ENCODE measurements around the gene SFTA2.
"Not testable (repeated sequence)": the region's sequence is repeated elsewhere in the genome, so short reads cannot be mapped to it uniquely, and the experiment has no call there.

The SFTA2 gene

DNA sequence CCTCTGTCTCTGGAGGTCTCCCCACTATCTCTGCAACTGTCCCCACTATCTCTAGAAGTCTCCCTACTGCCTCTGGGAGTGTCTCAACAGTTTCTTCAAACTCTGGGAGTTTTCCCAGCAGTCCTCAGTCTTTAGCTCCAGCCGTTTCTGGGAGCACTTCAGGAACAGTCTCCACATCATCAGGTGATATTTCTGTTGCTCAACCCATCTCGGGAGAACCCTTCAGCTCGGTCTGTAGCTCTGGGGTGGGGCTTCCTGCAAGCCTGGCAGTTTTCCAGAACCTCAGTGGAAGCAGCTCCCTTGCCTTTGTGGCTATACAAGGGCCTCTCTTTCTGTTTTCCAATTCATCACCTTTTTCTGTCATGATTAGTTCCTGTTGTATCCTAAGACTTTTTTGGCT lies 3.0 kb upstream of the SFTA2 start:
- Histone ChIP-seq H3K9me3 (no peaks in the 10 kb centered on the region), H3K27ac (no peak overlapping the region), H3K4me1 (ENCODE audit: control insufficient read depth in 1 of 2, insufficient read depth in 1 of 2, low read depth in 1 of 2, low read length in 1 of 2) (no peaks in the 10 kb centered on the region), H3K36me3 (no peaks in the 10 kb centered on the region), H3K4me3 (ENCODE audit: low read depth in 1 of 2, low read length in 1 of 2) (no peak overlapping the region), H3K27me3 (peaks cover 37% of the 10 kb centered on the region)
- TF ChIP-seq, protein P1, sequence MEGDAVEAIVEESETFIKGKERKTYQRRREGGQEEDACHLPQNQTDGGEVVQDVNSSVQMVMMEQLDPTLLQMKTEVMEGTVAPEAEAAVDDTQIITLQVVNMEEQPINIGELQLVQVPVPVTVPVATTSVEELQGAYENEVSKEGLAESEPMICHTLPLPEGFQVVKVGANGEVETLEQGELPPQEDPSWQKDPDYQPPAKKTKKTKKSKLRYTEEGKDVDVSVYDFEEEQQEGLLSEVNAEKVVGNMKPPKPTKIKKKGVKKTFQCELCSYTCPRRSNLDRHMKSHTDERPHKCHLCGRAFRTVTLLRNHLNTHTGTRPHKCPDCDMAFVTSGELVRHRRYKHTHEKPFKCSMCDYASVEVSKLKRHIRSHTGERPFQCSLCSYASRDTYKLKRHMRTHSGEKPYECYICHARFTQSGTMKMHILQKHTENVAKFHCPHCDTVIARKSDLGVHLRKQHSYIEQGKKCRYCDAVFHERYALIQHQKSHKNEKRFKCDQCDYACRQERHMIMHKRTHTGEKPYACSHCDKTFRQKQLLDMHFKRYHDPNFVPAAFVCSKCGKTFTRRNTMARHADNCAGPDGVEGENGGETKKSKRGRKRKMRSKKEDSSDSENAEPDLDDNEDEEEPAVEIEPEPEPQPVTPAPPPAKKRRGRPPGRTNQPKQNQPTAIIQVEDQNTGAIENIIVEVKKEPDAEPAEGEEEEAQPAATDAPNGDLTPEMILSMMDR (IDR thresholded peaks at IDR 0.05) = no peak

DNA sequence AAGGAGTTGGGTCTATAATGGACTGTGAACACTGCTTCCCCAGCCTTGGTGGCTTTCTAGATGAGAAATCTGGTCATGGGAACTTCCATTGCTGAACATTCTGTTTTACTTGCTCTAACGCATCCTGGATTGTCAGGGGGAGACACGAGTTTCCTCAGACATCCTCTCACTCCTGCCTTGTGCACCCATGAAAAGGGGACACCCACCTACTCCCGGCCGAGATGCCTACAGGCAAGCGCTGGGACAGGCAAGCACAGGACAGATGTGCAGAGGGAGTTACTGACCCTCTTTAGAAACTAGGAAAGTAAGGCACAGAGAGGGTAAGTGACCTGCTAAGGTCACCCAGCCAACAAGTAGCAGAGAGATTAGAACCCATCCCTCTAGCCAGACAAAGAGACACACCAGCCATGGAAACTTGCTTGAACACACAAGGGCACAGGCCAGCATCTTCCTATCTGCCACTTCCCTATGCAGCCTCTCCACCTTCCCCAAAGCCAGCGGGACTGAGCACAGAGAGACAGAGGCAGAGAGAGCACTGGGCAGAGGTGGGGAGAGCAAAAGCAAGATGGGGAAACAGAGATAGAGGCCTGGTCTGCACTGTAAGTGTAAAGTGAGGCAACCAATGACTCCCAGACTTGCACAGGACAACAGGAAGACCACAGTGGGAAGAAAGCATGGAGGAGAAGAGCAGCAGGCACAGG lies 845 bp upstream of the SFTA2 start:
- TF ChIP-seq, protein P1 (IDR thresholded peaks at IDR 0.05) = no peak
- Histone ChIP-seq H3K36me3 (no peaks in the 10 kb centered on the region), H3K27ac (no peak overlapping the region), H3K9me3 (no peaks in the 10 kb centered on the region), H3K4me1 (ENCODE audit: control insufficient read depth in 1 of 2, insufficient read depth in 1 of 2, low read depth in 1 of 2, low read length in 1 of 2) (no peaks in the 10 kb centered on the region), H3K27me3 (peaks cover 29% of the 10 kb centered on the region), H3K4me3 (ENCODE audit: low read depth in 1 of 2, low read length in 1 of 2) (no peak overlapping the region)

DNA sequence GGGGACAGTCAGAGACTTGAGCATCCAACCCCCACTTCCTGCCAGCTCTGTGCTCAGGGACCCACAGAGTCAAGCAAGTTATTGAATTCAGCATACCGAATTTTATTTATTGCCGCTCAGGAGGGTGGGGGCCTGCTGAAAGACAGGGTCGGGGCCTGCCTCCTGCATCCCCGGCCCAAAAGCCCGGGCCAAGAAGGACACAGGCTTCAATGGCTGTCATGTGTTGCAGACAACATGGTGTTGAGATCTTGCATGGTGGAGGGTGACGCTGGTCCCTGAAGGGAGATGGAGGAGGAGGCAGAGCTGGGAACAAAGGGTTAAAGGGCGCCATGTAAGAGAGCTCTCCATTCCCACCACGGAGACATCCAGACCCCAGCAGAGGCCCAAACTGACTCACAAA lies 698 bp downstream of the SFTA2 start:
- H3K9me3 ChIP-seq = no peaks in the 10 kb centered on the region
- H3K27ac ChIP-seq = no peak overlapping the region
- TF ChIP-seq, protein P1 (IDR thresholded peaks at IDR 0.05) = no peak
- H3K4me1 ChIP-seq (ENCODE audit: control insufficient read depth in 1 of 2, insufficient read depth in 1 of 2, low read depth in 1 of 2, low read length in 1 of 2) = no peaks in the 10 kb centered on the region
- H3K27me3 ChIP-seq = peaks cover 20% of the 10 kb centered on the region
- H3K36me3 ChIP-seq = peaks cover 5% of the 10 kb centered on the region
- H3K4me3 ChIP-seq (ENCODE audit: low read depth in 1 of 2, low read length in 1 of 2) = no peak overlapping the region

DNA sequence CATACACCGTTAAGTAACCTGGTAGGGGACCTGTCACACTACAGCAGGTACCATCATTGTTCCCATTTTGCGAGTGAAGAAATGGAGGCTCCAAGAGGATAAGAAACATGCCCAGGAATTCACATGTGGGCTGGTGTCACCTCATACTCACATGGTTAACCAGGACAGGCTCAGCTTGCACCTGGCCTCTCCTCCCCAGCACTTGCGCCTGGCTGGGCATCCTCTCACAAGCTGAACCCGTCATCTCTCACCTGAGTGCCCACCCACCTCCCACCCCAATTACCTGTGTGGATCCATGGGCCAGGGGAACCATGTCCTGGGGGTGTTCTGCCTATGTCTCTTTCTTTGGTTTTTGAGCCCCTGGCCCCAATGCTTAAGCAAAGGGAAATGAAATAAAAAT lies 1.5 kb downstream of the SFTA2 start:
- Histone ChIP-seq H3K4me3 (ENCODE audit: low read depth in 1 of 2, low read length in 1 of 2) (no peak overlapping the region), H3K9me3 (no peaks in the 10 kb centered on the region), H3K36me3 (peaks cover 12% of the 10 kb centered on the region), H3K27ac (no peak overlapping the region), H3K27me3 (peaks cover 20% of the 10 kb centered on the region), H3K4me1 (ENCODE audit: control insufficient read depth in 1 of 2, insufficient read depth in 1 of 2, low read depth in 1 of 2, low read length in 1 of 2) (no peaks in the 10 kb centered on the region)
- TF ChIP-seq, protein P1 (IDR thresholded peaks at IDR 0.05) = no peak

DNA sequence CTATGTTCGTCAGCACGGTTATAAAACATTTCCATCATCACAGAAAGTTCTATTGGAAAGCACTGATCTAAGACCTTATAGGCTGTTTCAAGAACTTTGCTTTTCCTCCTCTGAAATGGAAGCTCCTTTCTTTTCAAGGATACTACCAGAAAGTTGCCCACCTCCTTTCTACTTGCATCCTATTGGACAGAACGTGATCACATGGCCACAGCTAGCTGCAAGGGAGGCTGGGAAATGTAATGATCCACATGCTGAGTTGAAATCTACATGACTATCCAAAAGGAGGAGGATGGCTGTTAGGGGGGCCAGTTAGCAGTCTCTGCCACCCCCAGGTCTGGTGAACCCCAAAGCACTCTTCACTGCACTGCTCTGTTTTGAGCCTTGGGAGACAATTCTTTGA lies 3.3 kb downstream of the SFTA2 start:
- peaks cover 20% of the 10 kb centered on the region for H3K27me3 ChIP-seq
- H3K4me3 ChIP-seq (ENCODE audit: low read depth in 1 of 2, low read length in 1 of 2) = no peak overlapping the region
- no peaks in the 10 kb centered on the region for H3K9me3 ChIP-seq
- no peaks in the 10 kb centered on the region for H3K4me1 ChIP-seq (ENCODE audit: control insufficient read depth in 1 of 2, insufficient read depth in 1 of 2, low read depth in 1 of 2, low read length in 1 of 2)
- H3K36me3 ChIP-seq = peaks cover 16% of the 10 kb centered on the region
- H3K27ac ChIP-seq = no peak overlapping the region
- TF ChIP-seq, protein P1 (IDR thresholded peaks at IDR 0.05) = no peak

DNA sequence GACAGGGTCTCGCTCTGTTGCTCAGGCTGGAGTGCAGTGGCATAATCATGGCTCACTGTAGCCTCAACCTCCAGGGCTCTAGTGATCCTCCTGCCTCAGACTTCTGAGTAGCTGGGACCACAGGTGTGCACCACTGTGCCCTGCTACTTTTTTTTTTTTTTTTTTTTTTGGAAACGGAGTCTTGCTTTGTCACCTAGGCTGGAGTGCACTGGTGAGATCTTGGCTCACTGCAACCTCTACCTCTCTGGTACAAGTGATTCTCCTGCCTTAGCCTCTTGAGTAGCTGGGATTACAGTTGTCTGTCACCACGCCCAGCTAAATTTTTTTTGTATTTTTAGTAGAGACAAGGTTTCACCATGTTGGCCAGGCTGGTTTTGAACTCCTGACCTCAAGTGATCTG lies 4.9 kb downstream of the SFTA2 start:
- H3K9me3 ChIP-seq = not testable (repeated sequence)

More for the DNA sequence above, 4.9 kb downstream of the SFTA2 start:
- not testable (repeated sequence) for H3K4me3 ChIP-seq (ENCODE audit: low read depth in 1 of 2, low read length in 1 of 2); H3K4me1 ChIP-seq (ENCODE audit: control insufficient read depth in 1 of 2, insufficient read depth in 1 of 2, low read depth in 1 of 2, low read length in 1 of 2); H3K27ac ChIP-seq
- H3K36me3 ChIP-seq = peaks cover 32% of the 10 kb centered on the region
- peaks cover 20% of the 10 kb centered on the region for H3K27me3 ChIP-seq

All from neutrophil (primary cell).